IMR-90 (cell line): ENCODE data around the gene BCL2L11. TPM values are rescaled to one million over a fixed set of nuclear protein-coding genes. Genes with fewer than 3 reads are reported as not detected.

Experiments used
- ATAC-seq: fragments of 200-7000 bp; cut with Tn5 transposase; 2 replicates; pipeline ENCODE4 v1.9.1; 2020; ENCODE audit warnings: low read depth, mild to moderate bottlenecking, moderate library complexity
- BruUV-seq: library from RNA; stranded (reverse); fragments of 400-500 nt; replicated peaks from 2 replicates; lab custom pipeline; 2021; lab: Mats Ljungman, UMichigan
- CTCF ChIA-PET: fragments of 300-600 bp; formaldehyde crosslinking; extraction: SDS; loops from one replicate; lab custom pipeline; 2021; ENCODE audit warnings: antibody characterized with exemption; lab: Yijun Ruan, JAX
- POLR2A ChIA-PET: fragments of 300-600 bp; sonication (Branson Sonifier 250); formaldehyde crosslinking; loops from one replicate; lab custom pipeline; 2022; ENCODE audit warnings: antibody characterized with exemption; ENCODE audit not compliant: unreplicated experiment; lab: Charles Lee
- DNase-seq: peaks from one replicate; pipeline ENCODE4 v3.0.0; 2013
- H2AFZ ChIP-seq: replicated peaks from 2 replicates; pipeline ENCODE3; 2013; ENCODE audit warnings: low read length, mild to moderate bottlenecking; ENCODE audit not compliant: poor library complexity
- H2AK5ac ChIP-seq: 2 replicates; pipeline ENCODE4 v1.6.1; 2013; ENCODE audit warnings: low read depth, low read length, inconsistent platforms
- H2AK9ac ChIP-seq: replicated peaks from 2 replicates; pipeline ENCODE3; 2013; ENCODE audit warnings: mild to moderate bottlenecking, low read depth, low read length, moderate library complexity; ENCODE audit not compliant: poor library complexity
- H2BK120ac ChIP-seq: 2 replicates; pipeline ENCODE4 v1.6.1; 2013; ENCODE audit warnings: low read depth, low read length, inconsistent platforms
- H2BK15ac ChIP-seq: 3 replicates; pipeline ENCODE4 v1.6.1; 2013; ENCODE audit warnings: low read depth, low read length, inconsistent platforms
- H2BK20ac ChIP-seq: 2 replicates; pipeline ENCODE4 v1.6.1; 2013; ENCODE audit warnings: low read depth, mild to moderate bottlenecking, inconsistent platforms, low read length, moderate library complexity
- H2BK5ac ChIP-seq: 2 replicates; pipeline ENCODE4 v1.6.1; 2013; ENCODE audit warnings: mild to moderate bottlenecking, low read depth, low read length, inconsistent platforms; ENCODE audit not compliant: poor library complexity, severe bottlenecking
- H3K14ac ChIP-seq: replicated peaks from 2 replicates; pipeline ENCODE4 v1.6.1; 2013; ENCODE audit warnings: low read depth, low read length, inconsistent platforms
- H3K18ac ChIP-seq: 2 replicates; pipeline ENCODE4 v1.6.1; 2013; ENCODE audit warnings: low read depth, low read length, control low read depth
- H3K23ac ChIP-seq: 2 replicates; pipeline ENCODE4 v1.6.1; 2013; ENCODE audit warnings: low read depth, low read length, inconsistent platforms
- H3K27ac ChIP-seq: 2 replicates; pipeline ENCODE4 v1.5.1; 2013; ENCODE audit warnings: mild to moderate bottlenecking, control low read depth, low read length; ENCODE audit not compliant: insufficient read depth
- H3K27me3 ChIP-seq: 2 replicates; pipeline ENCODE4 v1.6.1; 2013; ENCODE audit warnings: low read length; ENCODE audit not compliant: control insufficient read depth, insufficient read depth
- H3K36me3 ChIP-seq: 2 replicates; pipeline ENCODE4 v1.6.1; 2013; ENCODE audit warnings: low read length, mixed read lengths; ENCODE audit not compliant: control insufficient read depth, insufficient read depth
- H3K4ac ChIP-seq: 2 replicates; pipeline ENCODE4 v1.6.1; 2013; ENCODE audit warnings: low read depth, low read length, inconsistent platforms
- H3K4me1 ChIP-seq: 2 replicates; pipeline ENCODE4 v1.6.1; 2013; ENCODE audit warnings: low read length, mixed read lengths; ENCODE audit not compliant: control insufficient read depth, insufficient read depth
- H3K4me2 ChIP-seq: 2 replicates; pipeline ENCODE4 v1.6.1; 2013; ENCODE audit warnings: low read depth, mild to moderate bottlenecking, control low read depth, low read length, moderate library complexity
- H3K4me3 ChIP-seq: 2 replicates; pipeline ENCODE4 v1.5.1; 2013; ENCODE audit warnings: low read depth, mild to moderate bottlenecking, control low read depth, low read length, moderate library complexity; ENCODE audit not compliant: insufficient read depth
- H3K56ac ChIP-seq: 2 replicates; pipeline ENCODE4 v1.6.1; 2013; ENCODE audit warnings: low read length, inconsistent platforms; ENCODE audit not compliant: insufficient read depth; ENCODE audit errors: extremely low read depth
- H3K79me1 ChIP-seq, 2 experiments: 2 replicates each; pipeline ENCODE4 v1.6.1; 2013; ENCODE audit warnings: low read length in 2 of 2, inconsistent platforms in 1 of 2, low read depth in 1 of 2
- H3K9ac ChIP-seq: 2 replicates; pipeline ENCODE4 v1.6.1; 2013; ENCODE audit warnings: low read depth, low read length, control low read depth
- H3K9me1 ChIP-seq: 2 replicates; pipeline ENCODE4 v1.6.1; 2013; ENCODE audit warnings: low read length, inconsistent platforms; ENCODE audit not compliant: insufficient read depth
- H3K9me3 ChIP-seq: 2 replicates; pipeline ENCODE4 v1.6.1; 2013; ENCODE audit warnings: low read length; ENCODE audit not compliant: control insufficient read depth, insufficient read depth
- H4K20me1 ChIP-seq: 2 replicates; pipeline ENCODE4 v1.6.1; 2013; ENCODE audit warnings: low read length, inconsistent platforms; ENCODE audit not compliant: insufficient read depth
- H4K5ac ChIP-seq: 2 replicates; pipeline ENCODE4 v1.6.1; 2013; ENCODE audit warnings: mild to moderate bottlenecking, low read depth, low read length, control low read depth
- H4K8ac ChIP-seq, 2 experiments: 2 replicates each; pipeline ENCODE4 v1.6.1; 2013; ENCODE audit warnings: low read depth in 2 of 2, low read length in 2 of 2, control low read depth in 1 of 2, inconsistent platforms in 1 of 2
- H4K91ac ChIP-seq: 2 replicates; pipeline ENCODE4 v1.6.1; 2013; ENCODE audit warnings: low read depth, low read length, inconsistent platforms; ENCODE audit not compliant: insufficient read depth
- CHD1 ChIP-seq: IDR thresholded peaks from 2 replicates; pipeline ENCODE4 v1.6.1; 2012; ENCODE audit warnings: low read depth, low read length, improper control_type of control experiment
- NFE2L2 ChIP-seq: fragments of 150-350 bp; IDR thresholded peaks from 2 replicates; pipeline ENCODE4 v1.6.1; 2016; ENCODE audit warnings: low read depth, mild to moderate bottlenecking, low read length
- RCOR1 ChIP-seq: IDR thresholded peaks from 2 replicates; pipeline ENCODE4 v1.6.1; 2012; ENCODE audit warnings: mild to moderate bottlenecking, low read length, improper control_type of control experiment; ENCODE audit not compliant: insufficient replicate concordance
- USF2 ChIP-seq: fragments of 150-350 bp; IDR thresholded peaks from 2 replicates; pipeline ENCODE4 v1.6.1; 2017; ENCODE audit warnings: mild to moderate bottlenecking, antibody characterized with exemption, low read length, low read depth
- WGBS, 2 experiments: methylation state at CpG; one replicate each; pipeline versions ENCODE4 v1.1.5 to v1.1.7; 2013; ENCODE audit warnings: missing lambda C conversion rate in 2 of 2; ENCODE audit not compliant: insufficient read length in 1 of 2; ENCODE audit errors: extremely low coverage in 2 of 2; 5-methylcytosine and 5-hydroxymethylcytosine counted together
- dilution Hi-C: fragments of 300-500 bp; cut with HindIII; formaldehyde crosslinking; loops from one replicate; pipeline ENCODE4 v1.14.3; 2018; ENCODE audit warnings: low sequenced_read_pairs; ENCODE audit not compliant: unreplicated experiment
- in situ Hi-C: fragments of 300-500 bp; cut with MboI; formaldehyde crosslinking; loops from 3 replicates; pipeline ENCODE4 v1.14.3; 2019; ENCODE audit warnings: low sequenced_read_pairs, inconsistent platforms, mixed read lengths
- intact Hi-C: fragments of 100-400 bp; cut with micrococcal nuclease; formaldehyde crosslinking; loops from 2 replicates; pipeline ENCODE4 v1.10.0; 2022
- polyA plus RNA-seq, 3 experiments: library from polyadenylated mRNA; depleted of rRNA; stranded (reverse); fragments of >200 nt; gene quantifications; 2 replicates each; pipeline ENCODE4 v1.2.3, GENCODE V29; 2012; ENCODE audit warnings: low replicate concordance in 1 of 3
- total RNA-seq: library from RNA; depleted of rRNA; stranded (reverse); fragments of >200 nt; gene quantifications from 2 replicates; pipeline ENCODE4 v1.2.3, GENCODE V29; 2012
- TF ChIP-seq, protein P1 (sequence below): fragments of 150-350 bp; IDR thresholded peaks from 2 replicates; pipeline ENCODE4 v1.6.1; 2016; ENCODE audit warnings: low read depth, mild to moderate bottlenecking, low read length, moderate library complexity, borderline replicate concordance

Gene BCL2L11
- total and polyA plus RNA-seq, 2 of the 4 experiments (the other 2 are of a cell fraction) = 1.1 to 1.7 TPM

- Histone ChIP-seq H3K4ac (no peak overlapping the region), H3K27me3 (peaks cover 47% of the 10 kb centered on the region), H3K9me3 (no peaks in the 10 kb centered on the region), H4K5ac (no peak overlapping the region), H3K4me1 (peaks cover 2% of the 10 kb centered on the region), H4K20me1 (peaks cover 3% of the 10 kb centered on the region; the same call in 1 of the 2 replicates), H3K18ac (no peak overlapping the region), H3K4me2 (no peak overlapping the region), H3K9ac (no peak overlapping the region), H4K91ac (no peak overlapping the region), H3K14ac (no peak overlapping the region), H3K56ac (no peak overlapping the region), H3K4me3 (no peak overlapping the region), H3K36me3 (no peaks in the 10 kb centered on the region), H2AK5ac (no peak overlapping the region), H2AFZ (no peak overlapping the region), H3K23ac (no peak overlapping the region), H2BK20ac (no peak overlapping the region), H3K79me1 (no peaks in the 10 kb centered on the region; a peak in 1 of 4 replicates), H2BK15ac (no peak overlapping the region), H4K8ac (no peak overlapping the region), H3K9me1 (peaks cover 10% of the 10 kb centered on the region), H2AK9ac (no peak overlapping the region), H2BK120ac (no peak overlapping the region), H2BK5ac (no peak overlapping the region), H3K27ac (no peak overlapping the region)
- 95% methylated on average over 4 of the region's 7 CpGs; no CpG with 5 or more reads in 1 of the 2 experiments for WGBS, 2 experiments
- intact Hi-C loops = no loop called here
- TF ChIP-seq NFE2L2 = no peak
- no peak for TF ChIP-seq CHD1
- no peak for TF ChIP-seq USF2
- TF ChIP-seq, protein P1, sequence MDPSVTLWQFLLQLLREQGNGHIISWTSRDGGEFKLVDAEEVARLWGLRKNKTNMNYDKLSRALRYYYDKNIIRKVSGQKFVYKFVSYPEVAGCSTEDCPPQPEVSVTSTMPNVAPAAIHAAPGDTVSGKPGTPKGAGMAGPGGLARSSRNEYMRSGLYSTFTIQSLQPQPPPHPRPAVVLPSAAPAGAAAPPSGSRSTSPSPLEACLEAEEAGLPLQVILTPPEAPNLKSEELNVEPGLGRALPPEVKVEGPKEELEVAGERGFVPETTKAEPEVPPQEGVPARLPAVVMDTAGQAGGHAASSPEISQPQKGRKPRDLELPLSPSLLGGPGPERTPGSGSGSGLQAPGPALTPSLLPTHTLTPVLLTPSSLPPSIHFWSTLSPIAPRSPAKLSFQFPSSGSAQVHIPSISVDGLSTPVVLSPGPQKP = no peak
- no peak for TF ChIP-seq RCOR1
- DNase-seq = no peak
- CTCF ChIA-PET = no interaction called here
- dilution Hi-C loops = no loop called here
- no peak for ATAC-seq
- in situ Hi-C loops = no loop called here
- no TSS peak for BruUV-seq
- POLR2A ChIA-PET = no interaction called here
Observed at GRCh38 chr2:111173338-111173737, 52.6 kb downstream of the BCL2L11 start.
